GM23338 (cell line): ENCODE results near the gene PLA2G4F. TPM values are rescaled to one million over a fixed set of nuclear protein-coding genes. Genes with fewer than 3 reads are reported as not detected.

Experiments used
- ATAC-seq: fragments of 200-7000 bp; cut with Tn5 transposase; 3 replicates; pipeline ENCODE4 v1.9.1; 2020
- DNase-seq: peaks from one replicate; pipeline ENCODE4 v3.0.0-alpha.2; 2015; ENCODE audit warnings: low spot score
- H2AFZ ChIP-seq: fragments of 200-600 bp; sonication (generic); 2 replicates; pipeline ENCODE4 v1.8.0; 2016; ENCODE audit warnings: antibody characterized with exemption, mild to moderate bottlenecking, moderate library complexity
- H3F3A ChIP-seq: fragments of 200-600 bp; sonication (generic); replicated peaks from 2 replicates; pipeline ENCODE4 v1.8.0; 2017; ENCODE audit warnings: antibody characterized with exemption, mixed run types, low read depth
- H3K27ac ChIP-seq: fragments of 200-600 bp; sonication (generic); 2 replicates; pipeline ENCODE4 v1.6.1; 2016; ENCODE audit warnings: low read depth
- H3K27me3 ChIP-seq: fragments of 200-600 bp; sonication (generic); 2 replicates; pipeline ENCODE4 v1.8.0; 2016; ENCODE audit warnings: mild to moderate bottlenecking, mixed run types, moderate library complexity; ENCODE audit not compliant: insufficient read depth
- H3K36me3 ChIP-seq: fragments of 200-600 bp; sonication (generic); 2 replicates; pipeline ENCODE4 v1.8.0; 2016; ENCODE audit warnings: mild to moderate bottlenecking; ENCODE audit not compliant: insufficient read depth
- H3K4me1 ChIP-seq: fragments of 200-600 bp; sonication (generic); 2 replicates; pipeline ENCODE4 v1.8.0; 2016; ENCODE audit warnings: mild to moderate bottlenecking, moderate library complexity; ENCODE audit not compliant: insufficient read depth
- H3K4me2 ChIP-seq: fragments of 200-600 bp; sonication (generic); 2 replicates; pipeline ENCODE4 v1.7.1; 2017; ENCODE audit warnings: mixed run types
- H3K4me3 ChIP-seq: fragments of 200-600 bp; sonication (generic); 2 replicates; pipeline ENCODE4 v1.6.1; 2016; ENCODE audit warnings: mixed run types
- H3K79me2 ChIP-seq: fragments of 200-600 bp; sonication (generic); replicated peaks from 2 replicates; pipeline ENCODE4 v1.8.0; 2017; ENCODE audit warnings: mild to moderate bottlenecking; ENCODE audit not compliant: insufficient read depth
- H3K9me2 ChIP-seq: fragments of 200-600 bp; sonication (generic); 2 replicates; pipeline ENCODE4 v1.8.0; 2017; ENCODE audit not compliant: insufficient read depth
- H4K20me1 ChIP-seq: fragments of 200-600 bp; sonication (generic); replicated peaks from 2 replicates; pipeline ENCODE4 v1.8.0; 2017; ENCODE audit warnings: mild to moderate bottlenecking; ENCODE audit not compliant: insufficient read depth
- H3K27ac Mint-ChIP-seq: 2 replicates; pipeline ENCODE4 v1.8.0; 2020; ENCODE audit warnings: inconsistent platforms, mild to moderate bottlenecking, moderate library complexity, mixed read lengths
- H3K27me3 Mint-ChIP-seq: 3 replicates; pipeline ENCODE4 v1.8.0; 2022; ENCODE audit warnings: low read depth, mild to moderate bottlenecking, moderate library complexity, mixed read lengths, inconsistent platforms; ENCODE audit not compliant: insufficient read depth, poor library complexity
- H3K36me3 Mint-ChIP-seq: 3 replicates; pipeline ENCODE4 v1.8.0; 2021; ENCODE audit warnings: low read depth, mild to moderate bottlenecking, inconsistent platforms, moderate library complexity, mixed read lengths
- H3K4me1 Mint-ChIP-seq: 3 replicates; pipeline ENCODE4 v1.8.0; 2020; ENCODE audit warnings: mild to moderate bottlenecking, inconsistent platforms, mixed read lengths
- H3K4me3 Mint-ChIP-seq: 3 replicates; pipeline ENCODE4 v1.8.0; 2021; ENCODE audit warnings: moderate library complexity, mild to moderate bottlenecking, inconsistent platforms, mixed read lengths
- H3K9me3 Mint-ChIP-seq: 3 replicates; pipeline ENCODE4 v1.8.0; 2020; ENCODE audit warnings: moderate library complexity, mild to moderate bottlenecking, inconsistent platforms, mixed read lengths
- CREB1 ChIP-seq: fragments of 250-450 bp; sonication (Bioruptor Pico); IDR thresholded peaks from 2 replicates; pipeline ENCODE4 v1.5.0; 2020; ENCODE audit warnings: low read depth, mild to moderate bottlenecking, moderate library complexity
- EZH2 ChIP-seq: fragments of 200-600 bp; sonication (generic); IDR thresholded peaks from one replicate; pipeline ENCODE4 v1.8.0; 2017; ENCODE audit warnings: antibody characterized with exemption, mild to moderate bottlenecking, low read depth; ENCODE audit not compliant: unreplicated experiment
- EZH2phosphoT487 ChIP-seq: fragments of 200-600 bp; sonication (generic); IDR thresholded peaks from one replicate; pipeline ENCODE4 v1.8.1; 2018; ENCODE audit warnings: antibody characterized with exemption; ENCODE audit not compliant: unreplicated experiment
- JUNB ChIP-seq: IDR thresholded peaks from one replicate; pipeline ENCODE4 v1.6.1; 2016; ENCODE audit warnings: antibody characterized with exemption; ENCODE audit not compliant: unreplicated experiment
- NANOG ChIP-seq: IDR thresholded peaks from 2 replicates; pipeline ENCODE4 v1.6.1; 2016; ENCODE audit warnings: antibody characterized with exemption, borderline replicate concordance
- POLR2AphosphoS5 ChIP-seq: IDR thresholded peaks from 2 replicates; pipeline ENCODE4 v1.6.1; 2016; ENCODE audit warnings: antibody characterized with exemption, low read depth
- STAT1 ChIP-seq: IDR thresholded peaks from one replicate; pipeline ENCODE4 v1.6.1; 2016; ENCODE audit warnings: antibody characterized with exemption; ENCODE audit not compliant: unreplicated experiment
- ZNF114 ChIP-seq: fragments of 250-450 bp; sonication (Bioruptor Pico); IDR thresholded peaks from 2 replicates; pipeline ENCODE4 v1.5.0; 2020; ENCODE audit warnings: mild to moderate bottlenecking, moderate library complexity
- ZNF331 ChIP-seq: fragments of 250-450 bp; sonication (Bioruptor Pico); IDR thresholded peaks from 2 replicates; pipeline ENCODE4 v1.5.0; 2020; ENCODE audit warnings: low read depth, mild to moderate bottlenecking, moderate library complexity
- polyA plus RNA-seq: library from polyadenylated mRNA; unstranded; fragments of >200 nt; fragmentation: Nextera tagmentation; extraction: Ambion mirVana; gene quantifications from 2 replicates; pipeline ENCODE4 v1.2.1, GENCODE V29; 2016
- total RNA-seq: library from RNA; depleted of rRNA; stranded (reverse); fragments of >200 nt; shearing (Covaris generic); gene quantifications from 2 replicates; pipeline ENCODE4 v1.2.3, GENCODE V29; 2014
- TF ChIP-seq, protein P1 (sequence below), 2 experiments: fragments of 200-600 bp in 1 of 2; sonication (generic) in 1 of 2; conservative IDR thresholded peaks; 2 replicates each; pipeline versions ENCODE4 v1.5.1 to v1.6.1; 2016 to 2017; ENCODE audit warnings: antibody characterized with exemption in 2 of 2, low read depth in 2 of 2, mild to moderate bottlenecking in 2 of 2, moderate library complexity in 1 of 2
- TF ChIP-seq, protein P2 (sequence below): fragments of 250-450 bp; sonication (Bioruptor Pico); IDR thresholded peaks from 2 replicates; pipeline ENCODE4 v1.5.0; 2020; ENCODE audit warnings: mild to moderate bottlenecking, moderate library complexity
- TF ChIP-seq, protein P3 (sequence below): IDR thresholded peaks from one replicate; pipeline ENCODE4 v1.6.1; 2018; ENCODE audit warnings: antibody characterized with exemption; ENCODE audit not compliant: unreplicated experiment
- TF ChIP-seq, protein P4 (sequence below): IDR thresholded peaks from 2 replicates; pipeline ENCODE4 v1.6.1; 2016; ENCODE audit warnings: antibody characterized with exemption

Gene PLA2G4F
- total and polyA plus RNA-seq, 2 experiments from 2014 or later: not detected

DNA sequence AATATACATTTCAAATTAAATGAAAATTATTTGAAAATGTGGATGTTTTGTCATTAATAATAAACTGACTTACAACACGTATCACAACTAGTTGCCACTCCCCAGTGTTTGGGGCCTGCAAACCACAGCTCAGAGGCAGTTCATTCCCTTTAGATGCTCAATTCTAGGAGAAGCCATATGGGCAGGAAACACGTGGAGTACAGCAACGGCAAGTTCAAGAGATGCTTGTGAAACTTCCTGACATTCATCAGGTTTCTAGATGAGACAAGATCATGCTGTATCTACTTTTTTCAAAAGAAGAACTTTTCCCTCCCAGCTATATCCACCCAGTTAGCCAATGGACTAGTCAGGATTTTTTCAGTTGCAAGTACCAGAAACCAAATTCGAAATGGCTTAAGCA lies 44.5 kb downstream of the PLA2G4F start:
- Mint-ChIP-seq H3K36me3 (no peaks in the 10 kb centered on the region; the same call in 2 of the 3 replicates), H3K4me3 (no peak overlapping the region), H3K9me3 (peaks cover 6% of the 10 kb centered on the region; the same call in 2 of the 3 replicates), H3K27me3 (peaks cover 4% of the 10 kb centered on the region), H3K4me1 (peaks cover 4% of the 10 kb centered on the region; the same call in 2 of the 3 replicates), H3K27ac (no peak overlapping the region)
- no peaks in the 10 kb centered on the region for H3K36me3 ChIP-seq
- no peak overlapping the region for H3K27ac ChIP-seq
- no peaks in the 10 kb centered on the region for H4K20me1 ChIP-seq
- no peaks in the 10 kb centered on the region for H3K4me1 ChIP-seq
- DNase-seq (no peak), ATAC-seq (no peak)
- H3K4me3 ChIP-seq: no peak overlapping the region
- no peaks in the 10 kb centered on the region for H3K9me2 ChIP-seq
- no peaks in the 10 kb centered on the region for H3K79me2 ChIP-seq
- TF ChIP-seq EZH2phosphoT487 (no peak), NANOG (no peak), EZH2 (no peak), STAT1 (no peak), CREB1 (CRISPR knock-in tag) (no peak), POLR2AphosphoS5 (no peak), ZNF114 (CRISPR knock-in tag) (no peak), JUNB (no peak), ZNF331 (no peak)
- TF ChIP-seq, protein P1, sequence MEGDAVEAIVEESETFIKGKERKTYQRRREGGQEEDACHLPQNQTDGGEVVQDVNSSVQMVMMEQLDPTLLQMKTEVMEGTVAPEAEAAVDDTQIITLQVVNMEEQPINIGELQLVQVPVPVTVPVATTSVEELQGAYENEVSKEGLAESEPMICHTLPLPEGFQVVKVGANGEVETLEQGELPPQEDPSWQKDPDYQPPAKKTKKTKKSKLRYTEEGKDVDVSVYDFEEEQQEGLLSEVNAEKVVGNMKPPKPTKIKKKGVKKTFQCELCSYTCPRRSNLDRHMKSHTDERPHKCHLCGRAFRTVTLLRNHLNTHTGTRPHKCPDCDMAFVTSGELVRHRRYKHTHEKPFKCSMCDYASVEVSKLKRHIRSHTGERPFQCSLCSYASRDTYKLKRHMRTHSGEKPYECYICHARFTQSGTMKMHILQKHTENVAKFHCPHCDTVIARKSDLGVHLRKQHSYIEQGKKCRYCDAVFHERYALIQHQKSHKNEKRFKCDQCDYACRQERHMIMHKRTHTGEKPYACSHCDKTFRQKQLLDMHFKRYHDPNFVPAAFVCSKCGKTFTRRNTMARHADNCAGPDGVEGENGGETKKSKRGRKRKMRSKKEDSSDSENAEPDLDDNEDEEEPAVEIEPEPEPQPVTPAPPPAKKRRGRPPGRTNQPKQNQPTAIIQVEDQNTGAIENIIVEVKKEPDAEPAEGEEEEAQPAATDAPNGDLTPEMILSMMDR (conservative IDR thresholded peaks at IDR 0.05; ENCODE audit: low read depth in 2 of 2): no peak
- TF ChIP-seq, protein P2, sequence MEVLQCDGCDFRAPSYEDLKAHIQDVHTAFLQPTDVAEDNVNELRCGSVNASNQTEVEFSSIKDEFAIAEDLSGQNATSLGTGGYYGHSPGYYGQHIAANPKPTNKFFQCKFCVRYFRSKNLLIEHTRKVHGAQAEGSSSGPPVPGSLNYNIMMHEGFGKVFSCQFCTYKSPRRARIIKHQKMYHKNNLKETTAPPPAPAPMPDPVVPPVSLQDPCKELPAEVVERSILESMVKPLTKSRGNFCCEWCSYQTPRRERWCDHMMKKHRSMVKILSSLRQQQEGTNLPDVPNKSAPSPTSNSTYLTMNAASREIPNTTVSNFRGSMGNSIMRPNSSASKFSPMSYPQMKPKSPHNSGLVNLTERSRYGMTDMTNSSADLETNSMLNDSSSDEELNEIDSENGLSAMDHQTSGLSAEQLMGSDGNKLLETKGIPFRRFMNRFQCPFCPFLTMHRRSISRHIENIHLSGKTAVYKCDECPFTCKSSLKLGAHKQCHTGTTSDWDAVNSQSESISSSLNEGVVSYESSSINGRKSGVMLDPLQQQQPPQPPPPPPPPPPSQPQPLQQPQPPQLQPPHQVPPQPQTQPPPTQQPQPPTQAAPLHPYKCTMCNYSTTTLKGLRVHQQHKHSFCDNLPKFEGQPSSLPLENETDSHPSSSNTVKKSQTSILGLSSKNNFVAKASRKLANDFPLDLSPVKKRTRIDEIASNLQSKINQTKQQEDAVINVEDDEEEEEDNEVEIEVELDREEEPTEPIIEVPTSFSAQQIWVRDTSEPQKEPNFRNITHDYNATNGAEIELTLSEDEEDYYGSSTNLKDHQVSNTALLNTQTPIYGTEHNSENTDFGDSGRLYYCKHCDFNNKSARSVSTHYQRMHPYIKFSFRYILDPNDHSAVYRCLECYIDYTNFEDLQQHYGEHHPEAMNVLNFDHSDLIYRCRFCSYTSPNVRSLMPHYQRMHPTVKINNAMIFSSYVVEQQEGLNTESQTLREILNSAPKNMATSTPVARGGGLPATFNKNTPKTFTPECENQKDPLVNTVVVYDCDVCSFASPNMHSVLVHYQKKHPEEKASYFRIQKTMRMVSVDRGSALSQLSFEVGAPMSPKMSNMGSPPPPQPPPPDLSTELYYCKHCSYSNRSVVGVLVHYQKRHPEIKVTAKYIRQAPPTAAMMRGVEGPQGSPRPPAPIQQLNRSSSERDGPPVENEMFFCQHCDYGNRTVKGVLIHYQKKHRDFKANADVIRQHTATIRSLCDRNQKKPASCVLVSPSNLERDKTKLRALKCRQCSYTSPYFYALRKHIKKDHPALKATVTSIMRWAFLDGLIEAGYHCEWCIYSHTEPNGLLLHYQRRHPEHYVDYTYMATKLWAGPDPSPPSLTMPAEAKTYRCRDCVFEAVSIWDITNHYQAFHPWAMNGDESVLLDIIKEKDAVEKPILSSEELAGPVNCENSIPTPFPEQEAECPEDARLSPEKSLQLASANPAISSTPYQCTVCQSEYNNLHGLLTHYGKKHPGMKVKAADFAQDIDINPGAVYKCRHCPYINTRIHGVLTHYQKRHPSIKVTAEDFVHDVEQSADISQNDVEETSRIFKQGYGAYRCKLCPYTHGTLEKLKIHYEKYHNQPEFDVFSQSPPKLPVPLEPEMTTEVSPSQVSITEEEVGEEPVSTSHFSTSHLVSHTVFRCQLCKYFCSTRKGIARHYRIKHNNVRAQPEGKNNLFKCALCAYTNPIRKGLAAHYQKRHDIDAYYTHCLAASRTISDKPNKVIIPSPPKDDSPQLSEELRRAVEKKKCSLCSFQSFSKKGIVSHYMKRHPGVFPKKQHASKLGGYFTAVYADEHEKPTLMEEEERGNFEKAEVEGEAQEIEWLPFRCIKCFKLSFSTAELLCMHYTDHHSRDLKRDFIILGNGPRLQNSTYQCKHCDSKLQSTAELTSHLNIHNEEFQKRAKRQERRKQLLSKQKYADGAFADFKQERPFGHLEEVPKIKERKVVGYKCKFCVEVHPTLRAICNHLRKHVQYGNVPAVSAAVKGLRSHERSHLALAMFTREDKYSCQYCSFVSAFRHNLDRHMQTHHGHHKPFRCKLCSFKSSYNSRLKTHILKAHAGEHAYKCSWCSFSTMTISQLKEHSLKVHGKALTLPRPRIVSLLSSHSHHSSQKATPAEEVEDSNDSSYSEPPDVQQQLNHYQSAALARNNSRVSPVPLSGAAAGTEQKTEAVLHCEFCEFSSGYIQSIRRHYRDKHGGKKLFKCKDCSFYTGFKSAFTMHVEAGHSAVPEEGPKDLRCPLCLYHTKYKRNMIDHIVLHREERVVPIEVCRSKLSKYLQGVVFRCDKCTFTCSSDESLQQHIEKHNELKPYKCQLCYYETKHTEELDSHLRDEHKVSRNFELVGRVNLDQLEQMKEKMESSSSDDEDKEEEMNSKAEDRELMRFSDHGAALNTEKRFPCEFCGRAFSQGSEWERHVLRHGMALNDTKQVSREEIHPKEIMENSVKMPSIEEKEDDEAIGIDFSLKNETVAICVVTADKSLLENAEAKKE (CRISPR knock-in tag): no peak
- TF ChIP-seq, protein P3, sequence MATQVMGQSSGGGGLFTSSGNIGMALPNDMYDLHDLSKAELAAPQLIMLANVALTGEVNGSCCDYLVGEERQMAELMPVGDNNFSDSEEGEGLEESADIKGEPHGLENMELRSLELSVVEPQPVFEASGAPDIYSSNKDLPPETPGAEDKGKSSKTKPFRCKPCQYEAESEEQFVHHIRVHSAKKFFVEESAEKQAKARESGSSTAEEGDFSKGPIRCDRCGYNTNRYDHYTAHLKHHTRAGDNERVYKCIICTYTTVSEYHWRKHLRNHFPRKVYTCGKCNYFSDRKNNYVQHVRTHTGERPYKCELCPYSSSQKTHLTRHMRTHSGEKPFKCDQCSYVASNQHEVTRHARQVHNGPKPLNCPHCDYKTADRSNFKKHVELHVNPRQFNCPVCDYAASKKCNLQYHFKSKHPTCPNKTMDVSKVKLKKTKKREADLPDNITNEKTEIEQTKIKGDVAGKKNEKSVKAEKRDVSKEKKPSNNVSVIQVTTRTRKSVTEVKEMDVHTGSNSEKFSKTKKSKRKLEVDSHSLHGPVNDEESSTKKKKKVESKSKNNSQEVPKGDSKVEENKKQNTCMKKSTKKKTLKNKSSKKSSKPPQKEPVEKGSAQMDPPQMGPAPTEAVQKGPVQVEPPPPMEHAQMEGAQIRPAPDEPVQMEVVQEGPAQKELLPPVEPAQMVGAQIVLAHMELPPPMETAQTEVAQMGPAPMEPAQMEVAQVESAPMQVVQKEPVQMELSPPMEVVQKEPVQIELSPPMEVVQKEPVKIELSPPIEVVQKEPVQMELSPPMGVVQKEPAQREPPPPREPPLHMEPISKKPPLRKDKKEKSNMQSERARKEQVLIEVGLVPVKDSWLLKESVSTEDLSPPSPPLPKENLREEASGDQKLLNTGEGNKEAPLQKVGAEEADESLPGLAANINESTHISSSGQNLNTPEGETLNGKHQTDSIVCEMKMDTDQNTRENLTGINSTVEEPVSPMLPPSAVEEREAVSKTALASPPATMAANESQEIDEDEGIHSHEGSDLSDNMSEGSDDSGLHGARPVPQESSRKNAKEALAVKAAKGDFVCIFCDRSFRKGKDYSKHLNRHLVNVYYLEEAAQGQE: no peak
- TF ChIP-seq, protein P4, sequence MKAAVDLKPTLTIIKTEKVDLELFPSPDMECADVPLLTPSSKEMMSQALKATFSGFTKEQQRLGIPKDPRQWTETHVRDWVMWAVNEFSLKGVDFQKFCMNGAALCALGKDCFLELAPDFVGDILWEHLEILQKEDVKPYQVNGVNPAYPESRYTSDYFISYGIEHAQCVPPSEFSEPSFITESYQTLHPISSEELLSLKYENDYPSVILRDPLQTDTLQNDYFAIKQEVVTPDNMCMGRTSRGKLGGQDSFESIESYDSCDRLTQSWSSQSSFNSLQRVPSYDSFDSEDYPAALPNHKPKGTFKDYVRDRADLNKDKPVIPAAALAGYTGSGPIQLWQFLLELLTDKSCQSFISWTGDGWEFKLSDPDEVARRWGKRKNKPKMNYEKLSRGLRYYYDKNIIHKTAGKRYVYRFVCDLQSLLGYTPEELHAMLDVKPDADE: no peak
- H2AFZ ChIP-seq: no peak overlapping the region; the same call in 1 of the 2 replicates
- no peaks in the 10 kb centered on the region for H3F3A ChIP-seq
- no peaks in the 10 kb centered on the region for H3K27me3 ChIP-seq
- H3K4me2 ChIP-seq: no peak overlapping the region
